Loucy (cell line): Measurements from ENCODE around the gene SMARCE1.
A peak's percentile ranks its signal among the peaks of the same experiment; 100 is the strongest.
"Not testable (repeated sequence)": the region's sequence is repeated elsewhere in the genome, so short reads cannot be mapped to it uniquely, and the experiment has no call there.

ENCODE experiments used
- H2AFZ ChIP-seq: fragments of 200-600 bp; sonication (generic); 2 replicates; pipeline ENCODE4 v1.6.0; 2016; ENCODE audit warnings: antibody characterized with exemption, mild to moderate bottlenecking, low read length, moderate library complexity
- H3F3A ChIP-seq: fragments of 200-600 bp; 2 replicates; pipeline ENCODE4 v1.6.0; 2016; ENCODE audit warnings: antibody characterized with exemption, low read depth, mild to moderate bottlenecking
- H3K27me3 ChIP-seq: fragments of 200-600 bp; sonication (generic); 2 replicates; pipeline ENCODE4 v1.6.1; 2014; ENCODE audit warnings: low read length, mild to moderate bottlenecking; ENCODE audit not compliant: insufficient read depth, poor library complexity, severe bottlenecking
- H3K36me3 ChIP-seq: fragments of 200-600 bp; sonication (generic); 2 replicates; pipeline ENCODE4 v1.6.1; 2016; ENCODE audit warnings: low read length; ENCODE audit not compliant: insufficient read depth
- H3K4me1 ChIP-seq: fragments of 200-600 bp; sonication (generic); 2 replicates; pipeline ENCODE4 v1.5.1; 2014; ENCODE audit warnings: low read length, mild to moderate bottlenecking; ENCODE audit not compliant: insufficient read depth, poor library complexity, severe bottlenecking
- H3K4me2 ChIP-seq: fragments of 200-600 bp; sonication (generic); 2 replicates; pipeline ENCODE4 v1.6.0; 2014; ENCODE audit warnings: antibody characterized with exemption, low read length, low read depth, mild to moderate bottlenecking; ENCODE audit not compliant: poor library complexity, severe bottlenecking
- H3K4me3 ChIP-seq: fragments of 200-600 bp; sonication (generic); 2 replicates; pipeline ENCODE4 v1.5.1; 2014; ENCODE audit warnings: low read length, mild to moderate bottlenecking, mixed read lengths; ENCODE audit not compliant: poor library complexity, severe bottlenecking
- H3K79me2 ChIP-seq: fragments of 200-600 bp; sonication (generic); 2 replicates; pipeline ENCODE4 v1.6.1; 2014; ENCODE audit warnings: low read length; ENCODE audit not compliant: insufficient read depth
- H3K9ac ChIP-seq: fragments of 200-600 bp; sonication (generic); 2 replicates; pipeline ENCODE4 v1.6.0; 2014; ENCODE audit warnings: mild to moderate bottlenecking, low read depth, low read length, moderate library complexity; ENCODE audit not compliant: poor library complexity, severe bottlenecking
- H3K9me2 ChIP-seq: fragments of 200-600 bp; sonication (generic); replicated peaks from 2 replicates; pipeline ENCODE4 v1.6.1; 2016; ENCODE audit warnings: low read depth, low read length, mixed read lengths
- H3K9me3 ChIP-seq: fragments of 200-600 bp; sonication (generic); 2 replicates; pipeline ENCODE4 v1.6.1; 2014; ENCODE audit warnings: mild to moderate bottlenecking, antibody characterized with exemption, low read length, low read depth; ENCODE audit not compliant: insufficient read depth
- H4K20me1 ChIP-seq: fragments of 200-600 bp; sonication (generic); 2 replicates; pipeline ENCODE4 v1.6.0; 2014; ENCODE audit warnings: antibody characterized with exemption, low read length, mild to moderate bottlenecking; ENCODE audit not compliant: insufficient read depth, poor library complexity, severe bottlenecking
- CTCF ChIP-seq: fragments of 200-600 bp; sonication (generic); conservative IDR thresholded peaks from 2 replicates; pipeline ENCODE4 v1.5.1; 2014; ENCODE audit warnings: mild to moderate bottlenecking, antibody characterized with exemption, low read length
- EZH2phosphoT487 ChIP-seq: fragments of 200-600 bp; IDR thresholded peaks from 2 replicates; pipeline ENCODE4 v1.6.1; 2018; ENCODE audit warnings: antibody characterized with exemption, mild to moderate bottlenecking, moderate library complexity, borderline replicate concordance

Gene SMARCE1

GRCh38 chr17:40588552-40588951 is 59.1 kb downstream of the SMARCE1 start:
- Histone ChIP-seq H3K27me3 (no peaks in the 10 kb centered on the region), H3K9ac (no peak overlapping the region), H3K4me1 (no peaks in the 10 kb centered on the region), H3K4me2 (no peak overlapping the region), H3K79me2 (no peaks in the 10 kb centered on the region), H3F3A (no peaks in the 10 kb centered on the region), H3K4me3 (no peak overlapping the region), H3K36me3 (no peaks in the 10 kb centered on the region), H3K9me3 (no peaks in the 10 kb centered on the region), H4K20me1 (no peaks in the 10 kb centered on the region), H2AFZ (no peak overlapping the region), H3K9me2 (no peaks in the 10 kb centered on the region)
- TF ChIP-seq CTCF (no peak), EZH2phosphoT487 (no peak)

- not testable (repeated sequence) for H3K79me2 ChIP-seq, H3K9ac ChIP-seq, H3K4me2 ChIP-seq, H3K9me2 ChIP-seq, H2AFZ ChIP-seq, H3K27me3 ChIP-seq, H3F3A ChIP-seq, H3K4me3 ChIP-seq, H4K20me1 ChIP-seq, H3K36me3 ChIP-seq, H3K9me3 ChIP-seq
- peaks cover 13% of the 10 kb centered on the region for H3K4me1 ChIP-seq
Observed at GRCh38 chr17:40586264-40586663, 61.4 kb downstream of the SMARCE1 start.

DNA sequence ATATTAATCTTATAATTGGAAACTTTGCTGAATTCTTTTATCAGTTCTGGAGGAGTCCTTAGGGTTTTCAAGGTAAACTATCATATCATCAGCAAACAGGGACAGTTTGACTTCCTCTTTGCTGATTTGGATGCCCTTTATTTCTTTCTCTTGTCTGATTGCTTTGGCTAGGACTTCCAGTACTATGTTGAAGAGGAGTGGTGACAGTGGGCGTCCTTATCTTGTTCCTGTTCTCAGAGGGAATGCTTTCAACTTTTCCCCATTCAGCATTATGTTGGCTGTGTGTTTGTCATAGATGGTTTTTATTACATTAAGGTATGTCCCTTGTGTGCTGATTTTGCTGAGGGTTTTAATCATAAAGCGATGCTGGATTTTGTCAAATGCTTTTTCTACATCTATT is 62.7 kb downstream of the SMARCE1 start:
- not testable (repeated sequence) for H3K27me3 ChIP-seq, H4K20me1 ChIP-seq, H3K4me3 ChIP-seq, H2AFZ ChIP-seq, H3K36me3 ChIP-seq, H3K4me2 ChIP-seq, H3K9me2 ChIP-seq, H3K9ac ChIP-seq, H3F3A ChIP-seq, H3K79me2 ChIP-seq, H3K9me3 ChIP-seq
- H3K4me1 ChIP-seq = peaks cover 13% of the 10 kb centered on the region

DNA sequence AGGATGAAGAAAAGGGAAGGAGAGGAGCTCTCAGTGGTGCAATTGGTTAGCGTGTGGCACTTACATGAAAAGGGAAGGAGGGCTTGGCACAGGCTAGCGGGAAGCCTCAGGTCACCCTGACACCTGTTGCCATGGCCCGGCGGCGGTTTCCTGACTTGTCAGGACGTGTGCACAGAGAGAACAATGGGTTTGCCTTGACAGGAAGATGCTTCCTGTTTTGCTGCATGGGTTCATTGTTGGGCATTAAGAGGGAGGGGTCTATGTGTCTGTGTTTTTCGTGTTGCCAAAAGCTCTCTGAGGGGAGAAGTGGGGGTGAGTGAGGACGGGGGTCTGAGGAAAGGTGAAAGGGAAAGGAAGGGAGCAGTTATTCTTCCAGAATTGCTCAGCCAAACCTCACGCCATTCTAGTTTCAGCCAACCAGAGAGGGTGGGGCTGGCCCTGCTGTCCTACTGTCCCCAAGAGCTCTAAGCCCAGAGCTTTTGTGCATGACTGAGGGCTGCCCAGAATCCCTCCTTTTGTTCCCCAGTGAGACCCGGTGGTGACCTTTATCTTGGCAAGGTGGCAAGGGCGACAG is 65.2 kb downstream of the SMARCE1 start:
- no peaks in the 10 kb centered on the region for H3K9me3 ChIP-seq
- H3K36me3 ChIP-seq = no peaks in the 10 kb centered on the region
- H3K4me3 ChIP-seq = no peak overlapping the region
- no peaks in the 10 kb centered on the region for H3F3A ChIP-seq
- no peaks in the 10 kb centered on the region for H3K79me2 ChIP-seq
- TF ChIP-seq EZH2phosphoT487 (no peak), CTCF (no peak)
- H3K9me2 ChIP-seq = no peaks in the 10 kb centered on the region
- no peaks in the 10 kb centered on the region for H3K27me3 ChIP-seq
- peak overlapping the region; percentile 22 for H3K9ac ChIP-seq
- peaks cover 13% of the 10 kb centered on the region for H3K4me1 ChIP-seq
- H4K20me1 ChIP-seq = no peaks in the 10 kb centered on the region
- peak overlapping the region; percentile 14 for H3K4me2 ChIP-seq
- H2AFZ ChIP-seq = peak overlapping the region; percentile 65
